COLO829 (cell line): ENCODE results near the gene TMEM132D.

ENCODE experiments used
- DNase-seq: peaks from one replicate; pipeline ENCODE4 v3.0.0; 2012; ENCODE audit warnings: low spot score

Gene TMEM132D

DNA sequence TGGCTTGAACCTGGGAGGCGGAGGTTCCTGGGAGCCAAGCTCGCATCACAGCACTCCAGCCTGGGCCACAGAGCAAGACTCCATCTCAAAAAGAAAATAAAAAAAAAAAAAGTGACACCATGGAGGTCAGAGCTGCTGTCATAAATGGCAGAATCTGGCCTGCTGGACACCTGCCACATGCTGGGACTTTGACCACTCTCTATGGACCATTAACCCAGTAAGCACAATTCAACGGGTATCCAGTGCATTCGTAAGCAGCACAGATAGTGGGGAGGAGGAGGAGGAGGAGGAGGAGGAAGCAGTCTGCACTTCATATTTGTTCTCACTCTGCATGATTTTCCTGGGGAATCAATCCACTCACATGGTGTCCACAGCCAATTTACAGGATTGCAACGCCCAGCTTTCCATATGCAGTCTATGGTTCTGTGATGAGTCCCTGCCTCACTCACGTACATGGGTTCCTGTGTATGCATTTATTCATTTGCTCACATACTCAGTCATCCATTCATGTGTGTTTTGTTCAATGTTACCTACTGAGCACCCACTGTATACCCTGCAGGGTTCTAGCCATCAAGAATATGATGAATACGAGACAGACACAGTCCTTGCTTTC, 723.8 kb downstream of the TMEM132D start:
- DNase-seq: no peak

DNA sequence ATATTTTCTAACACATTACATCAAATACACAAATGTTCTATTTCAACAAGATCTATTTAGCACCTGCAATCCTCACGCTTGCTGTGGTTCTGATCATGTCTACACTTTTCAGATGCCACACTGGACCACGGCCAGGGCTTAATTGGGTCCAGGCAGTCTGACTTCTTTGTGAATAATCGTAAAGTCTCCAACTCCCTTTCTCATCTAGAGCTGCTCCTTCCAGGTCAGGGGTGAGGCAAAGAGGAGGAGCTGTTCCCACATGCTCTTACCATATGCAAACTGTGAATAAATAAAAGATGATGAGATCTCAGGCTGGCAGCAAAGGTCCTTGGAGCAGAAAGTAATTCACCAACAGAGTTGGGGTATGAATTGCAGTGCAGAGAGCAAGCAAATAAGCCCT, 733.9 kb downstream of the TMEM132D start:
- DNase-seq: no peak

DNA sequence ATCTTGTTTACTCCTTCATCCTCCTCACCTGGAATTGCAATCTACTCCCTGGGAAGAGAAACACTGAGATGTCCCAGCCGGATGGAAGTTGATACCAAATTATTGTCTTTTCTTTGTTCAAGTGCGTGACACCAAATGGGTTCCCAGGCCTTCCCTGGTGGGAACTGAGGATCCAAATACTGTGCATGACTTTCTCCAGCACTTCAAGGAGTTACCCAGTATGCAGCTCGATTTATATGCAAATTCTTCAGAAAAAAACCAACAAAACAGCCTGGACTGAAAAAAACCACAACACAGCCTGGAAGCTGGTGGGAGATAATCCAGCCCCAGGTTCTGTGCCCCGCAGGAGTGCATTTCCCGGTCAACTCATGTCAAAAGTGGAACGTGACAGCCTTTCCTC, 740.0 kb downstream of the TMEM132D start:
- no peak for DNase-seq

DNA sequence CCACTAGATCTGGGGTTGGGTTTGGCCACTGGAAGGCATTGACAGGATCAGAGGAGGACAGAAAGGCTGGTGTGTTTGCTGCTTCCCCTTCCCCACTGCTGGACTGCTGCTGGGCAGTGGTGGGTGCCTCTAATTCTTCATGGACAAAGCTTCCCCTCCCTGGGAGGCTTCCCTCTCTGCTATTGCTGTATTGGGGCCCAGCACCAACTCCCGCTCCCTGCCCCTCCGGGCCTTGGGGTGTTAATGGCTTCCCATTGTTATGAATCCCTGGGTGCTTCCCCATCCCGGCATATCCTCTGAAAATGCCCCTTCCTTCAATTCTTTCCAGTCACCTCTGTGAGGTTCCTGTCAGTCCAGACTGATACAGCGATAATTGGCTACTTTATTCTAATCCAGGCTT, 740.4 kb downstream of the TMEM132D start:
- no peak for DNase-seq

DNA sequence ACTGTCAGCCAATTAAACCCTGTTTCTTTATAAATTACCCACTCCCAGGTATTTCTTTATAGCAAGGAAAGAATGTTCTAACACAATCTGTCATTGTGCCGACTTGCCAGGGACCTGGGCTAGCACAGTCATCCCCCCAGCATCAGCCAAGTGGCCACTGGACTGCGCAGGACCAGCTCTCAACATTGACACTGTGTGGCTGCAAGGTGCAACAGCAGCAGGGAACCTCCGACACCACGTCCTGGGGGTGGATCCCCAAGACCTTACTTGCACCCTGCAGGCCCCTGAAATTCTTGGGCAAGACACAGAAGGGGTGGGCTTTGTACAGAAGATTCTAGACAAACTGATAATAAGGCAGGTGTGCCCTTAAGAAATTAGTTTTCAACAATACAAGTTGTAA, 741.0 kb downstream of the TMEM132D start:
- no peak for DNase-seq

DNA sequence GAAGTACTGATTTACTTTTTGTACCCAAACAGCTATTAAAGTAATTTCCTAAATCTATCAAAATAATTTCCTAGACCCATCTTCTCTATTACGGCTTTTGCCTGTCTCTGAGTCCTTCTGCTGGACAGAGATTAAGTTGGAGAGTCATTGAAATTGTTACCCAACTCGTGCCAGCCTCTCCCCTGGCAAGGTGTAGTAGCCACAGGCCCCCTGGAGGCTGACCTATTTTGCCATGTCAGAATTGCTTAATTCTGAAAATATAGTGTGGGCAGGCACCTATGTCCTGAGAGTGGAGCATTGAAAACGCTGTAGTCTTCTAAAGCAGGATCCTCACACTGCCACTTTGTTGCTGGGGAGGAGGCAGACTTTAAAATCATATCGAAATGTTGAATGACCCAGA, 742.3 kb downstream of the TMEM132D start:
- no peak for DNase-seq

DNA sequence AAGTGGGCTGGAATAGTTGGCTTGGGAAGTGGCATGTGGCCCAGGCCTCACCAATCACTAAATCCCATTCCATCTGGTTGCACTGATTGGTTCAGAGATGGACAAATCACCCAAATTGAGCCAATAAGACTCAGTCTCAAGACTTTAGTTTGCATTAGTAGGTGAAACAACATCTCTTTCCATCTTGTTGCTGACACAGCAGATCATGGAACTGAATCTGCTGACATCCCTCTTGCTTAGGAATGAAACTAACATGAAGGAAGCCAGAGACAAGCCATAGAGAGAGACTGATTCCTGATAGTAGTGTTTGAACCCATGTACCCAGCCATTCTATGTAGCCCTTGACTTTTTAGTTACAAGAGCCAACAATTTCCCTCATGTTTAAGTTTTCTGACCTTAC, 743.5 kb downstream of the TMEM132D start:
- no peak for DNase-seq

DNA sequence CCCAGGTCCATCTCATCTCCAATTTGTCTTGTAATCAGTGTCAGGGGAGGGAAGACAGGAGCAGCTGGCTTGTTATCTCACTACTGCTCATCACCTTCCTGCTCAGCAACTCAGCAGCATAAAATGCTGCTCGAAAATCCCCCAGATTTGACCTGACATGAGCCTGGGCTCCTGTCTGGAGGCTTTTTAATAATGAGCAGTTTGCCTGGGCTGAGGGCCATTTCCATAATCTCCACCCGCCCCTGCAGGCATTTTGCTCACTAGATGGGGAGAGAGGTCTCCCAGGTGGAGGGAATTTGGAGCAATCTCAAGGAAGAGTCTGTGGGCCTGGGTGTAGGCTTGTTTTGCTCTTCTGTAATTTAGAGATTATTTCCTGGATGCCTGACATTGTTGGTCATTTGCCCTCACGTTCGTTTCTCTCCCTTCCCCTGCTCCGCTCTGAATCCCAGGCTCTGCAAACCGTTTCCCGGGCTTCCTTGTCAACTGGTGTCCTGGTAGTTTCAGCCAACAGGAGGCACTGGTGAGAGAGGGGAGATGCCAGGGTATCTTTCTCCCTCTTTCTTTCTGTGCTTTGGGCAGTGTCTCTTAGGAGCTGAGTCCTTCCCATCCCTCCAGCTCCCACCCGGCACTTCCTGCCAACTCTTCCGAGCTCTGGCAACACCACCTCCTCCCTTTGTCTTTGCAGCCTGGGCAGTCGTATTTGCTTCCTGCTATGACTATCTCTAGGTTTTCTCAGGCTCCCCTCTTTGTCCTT, 751.3 kb downstream of the TMEM132D start:
- no peak for DNase-seq

DNA sequence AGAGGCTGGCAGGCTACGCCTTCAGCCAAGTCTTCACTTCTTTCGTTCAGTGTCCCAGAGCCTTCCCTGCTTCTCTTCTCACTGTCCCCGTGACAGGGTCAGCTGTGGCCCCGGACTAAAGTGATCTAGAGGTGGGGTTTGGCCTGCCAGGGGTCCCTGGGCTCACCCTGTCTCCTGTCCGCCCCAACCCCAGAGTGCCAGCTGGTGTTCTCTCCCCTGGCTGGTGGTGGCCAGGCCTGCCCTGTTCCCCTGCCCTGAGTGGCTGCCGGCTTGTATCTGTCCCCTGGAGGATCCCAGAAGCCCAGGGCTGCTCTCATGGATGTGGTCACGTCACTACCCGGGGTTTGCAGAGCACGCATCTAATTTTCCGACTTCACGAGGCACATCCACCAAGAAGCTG, 753.1 kb downstream of the TMEM132D start:
- no peak for DNase-seq

DNA sequence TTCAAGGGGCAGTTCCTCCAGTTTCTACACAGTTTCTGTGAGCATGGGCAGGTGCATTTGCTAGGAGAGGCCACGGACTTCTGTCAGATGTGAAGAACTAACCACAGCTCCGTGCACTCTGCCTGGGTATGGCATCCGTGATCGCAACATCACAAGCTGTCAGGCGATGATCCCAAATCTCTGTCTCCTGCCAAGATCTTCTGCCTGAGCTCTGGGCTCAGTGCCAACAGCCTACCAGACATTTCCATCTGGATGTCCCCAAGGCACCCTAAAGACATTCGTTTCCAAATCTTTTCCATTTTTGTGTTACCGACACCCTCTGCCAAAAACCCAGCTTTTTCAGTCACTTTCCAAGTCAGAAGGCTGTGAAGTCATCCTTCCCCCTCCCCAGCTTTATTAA, 758.4 kb downstream of the TMEM132D start:
- DNase-seq: no peak

DNA sequence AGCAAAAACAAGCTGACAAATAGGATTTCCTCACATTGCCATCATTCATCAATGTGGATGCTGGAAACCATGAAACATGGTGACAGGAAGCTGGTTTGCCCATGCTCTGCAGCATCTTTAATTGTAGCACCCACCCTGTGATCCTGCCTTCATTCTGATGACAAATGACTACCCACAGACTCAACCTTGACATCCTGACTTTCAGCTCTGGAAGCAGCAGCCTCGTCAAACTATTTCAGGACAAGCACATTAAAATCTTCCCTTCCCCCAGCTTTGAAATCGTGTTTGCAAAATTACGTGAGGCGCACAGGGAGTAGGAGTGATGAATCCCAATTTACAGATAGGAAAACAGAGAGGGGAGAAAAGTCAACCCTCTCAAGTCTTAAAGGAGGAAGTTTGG, 765.0 kb downstream of the TMEM132D start:
- no peak for DNase-seq

DNA sequence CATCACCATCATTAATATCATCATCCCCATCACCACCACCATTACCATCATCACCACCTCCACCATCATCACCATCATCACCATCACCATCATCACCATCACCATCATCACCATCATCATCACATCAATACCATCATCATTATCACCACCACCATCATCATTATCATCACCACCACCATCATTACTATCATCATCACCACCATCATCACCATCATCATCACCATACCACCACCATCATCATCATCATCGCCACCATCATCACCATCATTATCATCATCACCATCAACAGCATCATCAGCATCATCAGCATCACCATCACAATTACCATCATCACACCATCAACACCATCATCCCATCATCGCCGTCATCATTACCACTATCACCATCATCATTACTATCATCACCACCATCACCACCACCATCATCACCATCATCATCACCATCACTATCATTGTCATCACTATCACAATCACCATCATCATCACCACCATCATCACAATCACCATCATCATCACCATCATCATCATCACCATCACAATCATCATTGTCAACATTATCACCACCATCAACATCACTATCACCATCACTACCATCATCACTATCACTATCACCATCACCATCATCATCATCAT, 767.0 kb downstream of the TMEM132D start:
- no peak for DNase-seq

DNA sequence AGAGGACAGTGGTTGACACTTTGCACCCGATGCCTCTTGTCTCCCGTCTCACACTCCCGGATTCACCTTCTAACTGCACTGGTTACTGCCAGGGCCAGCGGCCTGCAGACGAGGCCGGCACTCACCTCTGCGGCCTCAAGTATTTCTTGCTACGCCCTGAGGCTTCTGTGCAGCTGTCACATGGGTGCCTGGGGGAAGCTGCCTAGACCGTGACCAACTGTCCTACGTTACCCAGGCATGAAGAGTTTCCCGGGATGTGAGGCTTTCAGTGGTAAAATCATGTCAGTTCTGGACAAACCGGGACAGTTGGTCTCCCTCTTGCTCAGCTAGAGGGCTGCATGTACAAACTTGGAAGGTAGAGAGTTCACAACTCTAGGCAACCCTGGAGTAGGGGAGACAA, 776.1 kb downstream of the TMEM132D start:
- DNase-seq: no peak

DNA sequence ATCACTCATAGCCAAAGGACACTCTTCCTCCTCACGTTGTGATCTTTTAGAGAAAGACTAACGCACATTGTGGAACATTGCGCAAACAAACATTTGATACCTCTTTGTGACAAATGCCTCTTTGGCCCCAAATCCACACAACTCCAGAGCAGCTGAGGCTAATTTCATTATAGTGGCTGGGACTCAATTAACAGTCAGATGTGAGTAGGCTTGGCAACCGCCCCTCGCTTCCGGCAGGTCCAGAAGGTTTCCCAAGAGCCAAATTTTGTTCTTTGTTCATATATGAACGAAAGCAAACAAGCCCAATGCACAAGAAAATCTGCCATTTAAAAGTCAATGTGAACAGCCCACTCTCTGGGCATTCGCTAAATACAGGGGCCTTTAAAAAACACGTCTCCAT, 776.6 kb downstream of the TMEM132D start:
- no peak for DNase-seq

DNA sequence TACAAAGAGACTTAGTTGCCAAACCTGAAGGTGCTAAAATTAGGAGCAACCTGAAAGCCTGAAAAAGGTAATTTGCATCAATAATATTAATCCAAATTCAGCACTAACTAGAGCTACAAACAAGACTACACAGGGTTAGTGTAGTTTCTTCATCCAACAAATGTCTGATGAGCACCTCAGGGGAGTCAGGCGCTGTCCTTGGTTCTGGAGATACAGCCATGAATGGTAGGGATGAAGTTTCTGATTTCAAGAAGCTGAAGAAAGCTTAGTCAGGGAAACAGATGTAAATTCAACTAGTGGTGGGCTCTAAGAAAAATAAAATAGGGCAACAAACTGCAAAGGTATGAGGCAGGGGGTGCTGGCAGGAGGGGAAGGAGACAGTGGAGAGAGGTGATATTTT, 784.3 kb downstream of the TMEM132D start:
- DNase-seq: no peak

DNA sequence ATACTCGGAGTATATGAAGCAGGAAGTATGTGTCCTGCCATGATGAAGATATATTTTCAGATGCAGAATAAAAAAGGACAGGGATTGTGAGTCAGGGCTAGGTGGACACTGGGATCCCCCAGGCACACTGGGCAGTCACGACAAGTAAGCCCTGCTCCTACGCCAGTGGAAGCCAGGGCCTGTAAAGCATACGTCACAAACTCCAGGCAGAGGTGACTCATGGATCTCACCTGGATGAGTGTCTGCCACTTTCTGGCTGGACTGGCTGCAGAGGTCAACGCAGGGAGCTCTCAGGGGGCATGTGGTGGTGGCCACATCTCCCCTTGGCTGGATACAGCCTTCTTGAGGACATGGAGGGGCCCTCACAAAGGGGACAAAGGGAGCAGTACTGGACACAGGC, 788.3 kb downstream of the TMEM132D start:
- DNase-seq: no peak

DNA sequence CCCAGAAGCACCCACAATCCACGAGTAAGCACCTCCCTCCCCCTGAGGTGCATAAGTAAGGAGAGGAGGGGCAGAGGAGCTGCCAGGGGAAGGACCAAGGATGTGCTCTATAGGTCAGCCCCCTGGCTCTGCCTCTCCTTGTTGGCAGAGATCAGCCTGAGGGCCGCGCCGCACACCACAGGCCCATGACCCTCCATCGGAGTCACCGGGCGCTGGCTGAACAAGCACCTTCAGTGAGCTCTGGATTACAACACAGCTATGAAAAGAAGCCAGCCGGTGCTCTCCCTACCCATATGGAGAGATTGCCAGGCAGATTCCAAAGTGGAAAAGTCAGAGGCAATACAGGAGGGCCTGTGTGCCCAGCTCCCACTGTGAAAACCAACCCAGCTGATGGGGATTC, 793.2 kb downstream of the TMEM132D start:
- no peak for DNase-seq

DNA sequence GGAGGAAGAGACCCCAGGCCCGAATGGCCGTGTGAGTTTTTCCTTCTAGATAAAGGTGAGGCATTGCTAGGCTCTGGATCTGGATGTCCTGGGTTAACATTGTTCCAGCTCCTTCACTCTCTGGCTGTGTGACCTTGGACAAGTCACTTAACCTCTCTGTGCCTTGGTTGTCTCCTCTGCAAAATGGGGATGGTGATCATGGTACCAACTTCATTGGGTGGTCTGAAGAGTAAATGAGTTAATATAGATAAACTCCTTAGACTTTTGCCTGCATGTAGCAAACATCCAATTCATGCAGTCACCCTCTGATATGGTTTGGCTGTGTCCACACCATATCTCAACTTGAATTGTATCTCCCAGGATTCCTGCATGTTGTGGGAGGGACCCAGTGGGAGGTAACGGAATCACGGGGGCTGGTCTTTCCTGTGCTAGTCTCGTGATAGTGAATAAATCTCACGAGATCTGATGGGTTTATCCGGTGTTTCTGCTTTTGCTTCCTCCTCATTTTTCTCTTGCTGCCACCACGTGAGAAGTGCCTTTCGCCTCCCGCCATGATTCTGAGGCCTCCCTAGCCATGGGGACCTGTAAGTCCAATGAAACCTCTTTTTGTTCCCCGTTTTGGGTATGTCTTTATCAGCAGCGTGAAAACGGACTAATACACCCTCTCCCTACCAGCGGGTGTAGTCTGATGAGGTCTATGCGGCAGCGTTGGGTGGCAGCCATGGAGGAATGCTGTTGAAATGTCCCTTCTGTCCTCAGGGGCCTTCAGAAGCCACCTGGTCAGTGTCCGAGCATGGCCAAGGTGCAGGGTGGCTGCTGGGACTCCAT, 794.4 kb downstream of the TMEM132D start:
- no peak for DNase-seq

DNA sequence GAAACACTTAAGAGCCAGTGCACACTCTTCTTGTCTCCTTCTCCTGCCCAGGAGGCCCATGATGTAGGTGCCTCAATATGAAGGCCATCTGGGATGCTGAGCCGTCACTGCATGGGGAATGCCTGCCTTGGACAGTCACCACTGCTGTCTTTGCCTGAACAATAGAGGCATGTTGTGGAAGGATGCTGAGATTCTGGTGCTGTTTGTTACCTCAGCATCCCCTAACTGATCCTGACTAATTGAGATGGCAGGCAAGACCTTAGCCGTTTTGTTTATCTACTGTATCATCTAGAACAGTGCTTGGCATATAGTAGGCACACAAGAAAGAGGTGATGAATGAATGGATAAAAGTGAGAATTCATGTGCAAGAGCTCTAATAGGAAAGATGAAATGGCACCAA, 797.1 kb downstream of the TMEM132D start:
- DNase-seq: no peak

DNA sequence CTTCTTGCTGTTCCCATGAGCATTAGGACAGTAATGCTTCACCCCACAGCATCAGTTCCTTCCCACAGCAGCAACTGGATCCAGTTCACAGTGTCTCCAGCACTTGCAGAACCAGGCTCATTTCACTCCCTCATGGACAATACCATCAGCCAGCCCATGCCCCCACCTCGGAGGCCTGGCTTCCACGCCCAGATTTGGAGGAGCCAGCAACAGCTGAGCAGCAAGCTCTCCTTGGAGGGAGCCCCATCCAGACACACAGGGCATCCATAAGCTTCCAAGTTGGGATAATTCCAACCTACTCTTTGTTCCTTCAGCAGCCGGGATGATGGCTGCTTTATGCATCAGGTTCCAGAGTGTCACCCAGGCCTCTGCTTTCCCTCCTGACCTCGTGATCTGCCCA, 800.6 kb downstream of the TMEM132D start:
- DNase-seq: no peak

DNA sequence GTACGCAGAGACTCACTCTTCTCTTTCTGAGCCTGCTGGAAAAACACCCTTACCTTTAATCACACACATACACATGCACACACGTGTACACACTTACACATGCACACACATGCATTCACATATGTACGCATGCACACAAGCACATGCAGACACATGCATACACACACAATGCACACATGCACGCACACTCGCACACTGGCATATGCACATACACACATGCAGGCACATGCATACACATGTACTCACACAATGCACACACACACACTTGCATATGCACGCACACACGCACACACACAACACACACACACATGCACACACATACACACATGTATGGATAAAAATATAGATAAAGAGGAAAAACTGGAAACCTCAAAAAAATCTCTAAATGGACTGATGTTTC, 801.6 kb downstream of the TMEM132D start:
- no peak for DNase-seq

DNA sequence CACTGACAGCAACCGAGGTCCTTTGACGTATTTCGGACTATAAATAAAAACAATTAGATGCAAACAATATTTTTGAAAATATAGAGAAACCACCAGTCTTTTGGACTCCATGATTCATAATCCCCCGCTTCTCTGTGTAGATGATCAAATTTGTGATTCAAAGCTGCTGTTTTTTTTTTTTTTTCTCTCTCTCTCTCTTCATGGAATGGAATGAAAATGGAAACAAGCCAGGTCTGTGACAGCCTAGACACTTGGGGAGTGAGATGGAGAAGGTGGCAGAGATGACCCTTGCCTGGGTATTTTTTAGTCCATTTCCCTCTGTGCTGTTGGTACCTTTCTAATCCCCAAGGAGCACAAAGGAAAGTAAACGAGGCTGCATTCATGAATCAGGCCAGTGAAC, 802.0 kb downstream of the TMEM132D start:
- DNase-seq: no peak

DNA sequence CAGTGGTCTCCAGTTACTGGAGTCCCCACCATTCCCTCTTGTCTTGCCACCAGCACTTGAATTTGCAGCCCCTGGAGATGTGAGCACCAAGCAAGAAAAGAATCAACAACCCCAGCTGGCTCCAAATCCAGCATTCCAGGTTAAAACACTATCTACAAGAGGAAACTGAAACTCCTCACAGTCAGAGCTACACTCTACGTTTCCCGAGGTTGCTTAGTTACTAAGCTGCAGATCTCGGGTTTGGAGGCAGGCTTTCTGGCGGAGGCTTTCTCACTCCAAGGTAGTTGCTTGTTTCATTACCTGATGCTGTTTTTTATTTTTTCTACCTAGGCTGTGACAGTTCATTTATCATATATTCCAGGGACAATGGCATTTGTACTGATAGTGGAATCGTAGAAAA, 802.4 kb downstream of the TMEM132D start:
- no peak for DNase-seq
